DOHH2 (cell line): Measurements from ENCODE around the gene IL16.

Source experiments
- EZH2phosphoT487 ChIP-seq: fragments of 200-600 bp; sonication (generic); IDR thresholded peaks from 2 replicates; pipeline ENCODE4 v1.6.1; 2017; ENCODE audit warnings: borderline replicate concordance, mild to moderate bottlenecking, antibody characterized with exemption, low read length, moderate library complexity, mixed read lengths
- TF ChIP-seq, protein P1 (sequence below): fragments of 200-600 bp; sonication (generic); IDR thresholded peaks from one replicate; pipeline ENCODE4 v1.5.1; 2014; ENCODE audit warnings: antibody characterized with exemption, mild to moderate bottlenecking, low read depth, low read length; ENCODE audit not compliant: poor library complexity, severe bottlenecking

DNA sequence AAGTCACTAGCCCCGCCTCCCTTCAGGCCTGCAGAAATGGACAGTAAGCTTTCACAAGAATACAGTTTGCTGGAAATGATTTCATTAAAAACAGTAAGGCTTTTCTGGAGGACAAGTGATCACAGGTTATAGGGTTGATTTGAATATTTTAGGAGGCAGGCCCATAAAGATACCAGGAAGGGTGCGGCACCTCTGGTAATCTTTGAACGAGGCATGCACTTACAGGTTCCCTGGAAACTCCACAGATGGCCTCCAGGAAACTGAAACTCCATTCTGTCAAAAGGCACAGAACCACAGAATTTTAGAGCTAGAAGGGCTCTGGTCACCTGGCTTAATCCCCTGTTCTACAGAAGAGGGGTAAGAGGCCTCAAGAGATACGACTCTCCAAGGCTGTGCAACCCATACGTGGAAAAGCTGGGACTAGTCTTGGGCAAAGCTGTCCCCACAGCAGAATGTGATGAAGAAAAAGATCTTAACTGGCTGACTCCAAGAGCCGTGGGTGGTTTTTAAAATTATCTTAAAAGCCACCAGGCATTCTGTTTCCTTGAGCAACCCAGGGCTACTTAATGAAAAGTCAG lies 126.1 kb downstream of the IL16 start:
- TF ChIP-seq, protein P1, sequence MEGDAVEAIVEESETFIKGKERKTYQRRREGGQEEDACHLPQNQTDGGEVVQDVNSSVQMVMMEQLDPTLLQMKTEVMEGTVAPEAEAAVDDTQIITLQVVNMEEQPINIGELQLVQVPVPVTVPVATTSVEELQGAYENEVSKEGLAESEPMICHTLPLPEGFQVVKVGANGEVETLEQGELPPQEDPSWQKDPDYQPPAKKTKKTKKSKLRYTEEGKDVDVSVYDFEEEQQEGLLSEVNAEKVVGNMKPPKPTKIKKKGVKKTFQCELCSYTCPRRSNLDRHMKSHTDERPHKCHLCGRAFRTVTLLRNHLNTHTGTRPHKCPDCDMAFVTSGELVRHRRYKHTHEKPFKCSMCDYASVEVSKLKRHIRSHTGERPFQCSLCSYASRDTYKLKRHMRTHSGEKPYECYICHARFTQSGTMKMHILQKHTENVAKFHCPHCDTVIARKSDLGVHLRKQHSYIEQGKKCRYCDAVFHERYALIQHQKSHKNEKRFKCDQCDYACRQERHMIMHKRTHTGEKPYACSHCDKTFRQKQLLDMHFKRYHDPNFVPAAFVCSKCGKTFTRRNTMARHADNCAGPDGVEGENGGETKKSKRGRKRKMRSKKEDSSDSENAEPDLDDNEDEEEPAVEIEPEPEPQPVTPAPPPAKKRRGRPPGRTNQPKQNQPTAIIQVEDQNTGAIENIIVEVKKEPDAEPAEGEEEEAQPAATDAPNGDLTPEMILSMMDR, result no peak
- TF ChIP-seq EZH2phosphoT487, result no peak
